Smooth muscle cell (in vitro differentiated cells): Measurements from ENCODE around the gene PPARA. TPM values are rescaled to one million over a fixed set of nuclear protein-coding genes. Genes with fewer than 3 reads are reported as not detected.

ENCODE experiments used
- DNase-seq: peaks from one replicate; lab custom pipeline; 2025; ENCODE audit not compliant: unreplicated experiment; lab: John Stamatoyannopoulos, UW
- H2AFZ ChIP-seq: fragments of 200-600 bp; sonication (generic); 2 replicates; pipeline ENCODE4 v1.6.0; 2016; ENCODE audit warnings: antibody characterized with exemption, low read depth, mild to moderate bottlenecking
- H3F3A ChIP-seq: fragments of 200-600 bp; sonication (generic); 2 replicates; pipeline ENCODE4 v1.6.0; 2017; ENCODE audit warnings: antibody characterized with exemption, low read depth
- H3K27ac ChIP-seq: fragments of 200-600 bp; sonication (generic); 2 replicates; pipeline ENCODE4 v1.5.1; 2016; ENCODE audit warnings: low read depth, mild to moderate bottlenecking
- H3K27me3 ChIP-seq: fragments of 200-600 bp; sonication (generic); 2 replicates; pipeline ENCODE4 v1.6.1; 2016; ENCODE audit warnings: low read depth, mild to moderate bottlenecking
- H3K36me3 ChIP-seq: fragments of 200-600 bp; sonication (generic); 2 replicates; pipeline ENCODE4 v1.5.1; 2016; ENCODE audit warnings: low read depth
- H3K4me1 ChIP-seq: fragments of 200-600 bp; sonication (generic); 2 replicates; pipeline ENCODE4 v1.5.1; 2016; ENCODE audit warnings: low read depth
- H3K4me2 ChIP-seq: fragments of 200-600 bp; sonication (generic); 2 replicates; pipeline ENCODE4 v1.6.0; 2016; ENCODE audit warnings: mild to moderate bottlenecking
- H3K4me3 ChIP-seq: fragments of 200-600 bp; sonication (generic); 2 replicates; pipeline ENCODE4 v1.5.1; 2016; ENCODE audit warnings: mild to moderate bottlenecking
- H3K79me2 ChIP-seq: fragments of 200-600 bp; sonication (generic); 2 replicates; pipeline ENCODE4 v1.6.0; 2016; ENCODE audit warnings: low read depth, mild to moderate bottlenecking
- H3K9ac ChIP-seq: fragments of 200-600 bp; sonication (generic); 2 replicates; pipeline ENCODE4 v1.6.0; 2016; ENCODE audit warnings: low read depth
- H3K9me3 ChIP-seq: fragments of 200-600 bp; sonication (generic); replicated peaks from 2 replicates; pipeline ENCODE4 v1.5.1; 2016; ENCODE audit warnings: low read depth
- H4K20me1 ChIP-seq: fragments of 200-600 bp; sonication (generic); 2 replicates; pipeline ENCODE4 v1.6.0; 2016; ENCODE audit warnings: low read depth
- CTCF ChIP-seq: fragments of 200-600 bp; sonication (generic); IDR thresholded peaks from 2 replicates; pipeline ENCODE4 v1.5.1; 2017; ENCODE audit warnings: borderline replicate concordance, mild to moderate bottlenecking, antibody characterized with exemption; ENCODE audit not compliant: insufficient read depth, poor library complexity, severe bottlenecking
- WGBS: methylation state at CpG from one replicate; pipeline ENCODE4 v1.1.7; 2016; ENCODE audit warnings: low lambda C conversion rate; 5-methylcytosine and 5-hydroxymethylcytosine counted together
- microRNA counts: library from miRNA; unstranded; fragments of <30 nt; microRNA quantifications from one replicate; lab custom pipeline; 2016
- polyA plus RNA-seq: library from polyadenylated mRNA; unstranded; fragments of >200 nt; fragmentation: Nextera tagmentation; extraction: Ambion mirVana; gene quantifications from 2 replicates; pipeline ENCODE4 v1.2.1, GENCODE V29; 2016
- total RNA-seq: library from RNA; depleted of rRNA; stranded (reverse); fragments of >200 nt; gene quantifications from 2 replicates; pipeline ENCODE4 v1.2.3, GENCODE V29; 2014

PPARA gene
- total and polyA plus RNA-seq, 2 experiments from 2014 or later = 9.2 to 18.0 TPM

GRCh38 chr22:46290843-46291785 is 140.8 kb downstream of the PPARA start:
- no peak for DNase-seq
- Histone ChIP-seq H3F3A (no peaks in the 10 kb centered on the region), H3K4me3 (no peak overlapping the region), H3K27ac (no peak overlapping the region), H3K9ac (no peak overlapping the region), H2AFZ (no peak overlapping the region), H3K4me2 (no peak overlapping the region), H3K9me3 (no peaks in the 10 kb centered on the region), H4K20me1 (no peaks in the 10 kb centered on the region), H3K27me3 (no peaks in the 10 kb centered on the region), H3K4me1 (no peaks in the 10 kb centered on the region), H3K36me3 (no peaks in the 10 kb centered on the region), H3K79me2 (no peaks in the 10 kb centered on the region)
- TF ChIP-seq CTCF = no peak
- 99% methylated on average over 20 of the region's 23 CpGs for WGBS

- no peaks in the 10 kb centered on the region for H3F3A ChIP-seq
- H3K4me2 ChIP-seq = no peak overlapping the region
- TF ChIP-seq CTCF = no peak
- no peak overlapping the region for H2AFZ ChIP-seq
- H4K20me1 ChIP-seq = no peaks in the 10 kb centered on the region
- no peak overlapping the region for H3K9ac ChIP-seq
- no peak overlapping the region for H3K4me3 ChIP-seq
- no peak overlapping the region for H3K27ac ChIP-seq
- WGBS = 99% methylated on average over 3 of the region's 3 CpGs
- peaks cover 2% of the 10 kb centered on the region for H3K79me2 ChIP-seq
- H3K27me3 ChIP-seq = no peaks in the 10 kb centered on the region
- no peaks in the 10 kb centered on the region for H3K9me3 ChIP-seq
- no peaks in the 10 kb centered on the region for H3K36me3 ChIP-seq
- H3K4me1 ChIP-seq = no peaks in the 10 kb centered on the region
- no peak for DNase-seq
These were observed 141.8 kb downstream of the PPARA start for GRCh38 chr22:46292173-46292572.

- H4K20me1 ChIP-seq = no peaks in the 10 kb centered on the region
- no peak for TF ChIP-seq CTCF
- WGBS = 99% methylated on average over 14 of the region's 14 CpGs
- no peak overlapping the region for H2AFZ ChIP-seq
- H3K36me3 ChIP-seq = no peaks in the 10 kb centered on the region
- H3K9me3 ChIP-seq = no peaks in the 10 kb centered on the region
- H3K4me3 ChIP-seq = no peak overlapping the region
- H3K9ac ChIP-seq = no peak overlapping the region
- H3K4me2 ChIP-seq = no peak overlapping the region
- H3K27me3 ChIP-seq = no peaks in the 10 kb centered on the region
- H3K27ac ChIP-seq = no peak overlapping the region
- no peaks in the 10 kb centered on the region for H3F3A ChIP-seq
- no peak for DNase-seq
- peaks cover 7% of the 10 kb centered on the region for H3K79me2 ChIP-seq
- H3K4me1 ChIP-seq = no peaks in the 10 kb centered on the region
These were observed 142.4 kb downstream of the PPARA start for GRCh38 chr22:46292732-46293131.

MicroRNAs within 50 kb of the gene (microRNA counts, 767-probe panel; counts per million panel counts)
- microRNA hsa-let-7b-5p (lab: Ali Mortazavi, UCI) = 5,830 counts per million, percentile 29 among the panel's probes with 10 or more counts

Other genes starting within 250 kb of the PPARA start
- 0.45 and 1.6 TPM in 2 replicates for gene WNT7B, start 173.4 kb upstream of the PPARA start, total RNA-seq
- 0.69 and 3.2 TPM in 2 replicates for gene WNT7B, start 173.4 kb upstream of the PPARA start, polyA plus RNA-seq
- gene CDPF1, start 99.8 kb downstream of the PPARA start, total RNA-seq = 8.3 and 9.6 TPM in 2 replicates
- gene CDPF1, start 99.8 kb downstream of the PPARA start, polyA plus RNA-seq = 9.4 and 11.6 TPM in 2 replicates
- gene PKDREJ, start 112.8 kb downstream of the PPARA start, total RNA-seq = under 0.01 TPM in 1 of 2 replicates, not detected in the other
- gene PKDREJ, start 112.8 kb downstream of the PPARA start, polyA plus RNA-seq = 0.05 and 0.07 TPM in 2 replicates
- gene TTC38, start 117.5 kb downstream of the PPARA start, total RNA-seq = 24.4 and 35.6 TPM in 2 replicates
- 14.2 and 19.6 TPM in 2 replicates for gene TTC38, start 117.5 kb downstream of the PPARA start, polyA plus RNA-seq
- gene GTSE1, start 146.3 kb downstream of the PPARA start, total RNA-seq = 2.7 and 3.6 TPM in 2 replicates
- gene GTSE1, start 146.3 kb downstream of the PPARA start, polyA plus RNA-seq = 6.8 and 9.3 TPM in 2 replicates
- gene TRMU, start 185.2 kb downstream of the PPARA start, total RNA-seq = 15.8 and 17.3 TPM in 2 replicates
- 20.5 and 33.7 TPM in 2 replicates for gene TRMU, start 185.2 kb downstream of the PPARA start, polyA plus RNA-seq